IPS DF 4.7 (cell line): ENCODE measurements around the gene AHDC1.

Source experiments
- DNase-seq: peaks from one replicate; pipeline ENCODE4 v3.0.0-alpha.2; 2013; ENCODE audit warnings: low spot score; ENCODE audit errors: extremely low read depth

The AHDC1 gene

DNA sequence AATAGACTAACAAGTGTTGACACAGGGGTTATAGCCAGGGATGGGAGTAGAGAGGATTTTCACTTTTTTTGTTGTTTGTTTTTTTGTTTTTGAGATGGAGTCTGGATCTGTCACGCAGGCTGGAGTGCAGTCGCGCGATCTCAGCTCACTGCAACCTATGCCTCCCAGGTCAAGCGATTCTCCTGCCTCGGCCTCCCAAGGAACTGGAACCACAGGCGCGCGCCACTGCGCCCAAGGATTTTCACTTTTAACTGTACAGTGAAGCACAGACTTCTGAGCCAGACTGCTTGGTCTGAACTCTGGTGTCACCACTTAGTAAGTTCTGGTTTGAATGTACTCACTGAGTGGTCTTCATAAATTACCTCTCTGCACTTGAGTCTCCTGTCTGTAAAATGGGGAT lies 73.8 kb downstream of the AHDC1 start:
- DNase-seq: no peak

GRCh38 chr1:27529704-27530018 lies 74.3 kb downstream of the AHDC1 start:
- no peak for DNase-seq

DNA sequence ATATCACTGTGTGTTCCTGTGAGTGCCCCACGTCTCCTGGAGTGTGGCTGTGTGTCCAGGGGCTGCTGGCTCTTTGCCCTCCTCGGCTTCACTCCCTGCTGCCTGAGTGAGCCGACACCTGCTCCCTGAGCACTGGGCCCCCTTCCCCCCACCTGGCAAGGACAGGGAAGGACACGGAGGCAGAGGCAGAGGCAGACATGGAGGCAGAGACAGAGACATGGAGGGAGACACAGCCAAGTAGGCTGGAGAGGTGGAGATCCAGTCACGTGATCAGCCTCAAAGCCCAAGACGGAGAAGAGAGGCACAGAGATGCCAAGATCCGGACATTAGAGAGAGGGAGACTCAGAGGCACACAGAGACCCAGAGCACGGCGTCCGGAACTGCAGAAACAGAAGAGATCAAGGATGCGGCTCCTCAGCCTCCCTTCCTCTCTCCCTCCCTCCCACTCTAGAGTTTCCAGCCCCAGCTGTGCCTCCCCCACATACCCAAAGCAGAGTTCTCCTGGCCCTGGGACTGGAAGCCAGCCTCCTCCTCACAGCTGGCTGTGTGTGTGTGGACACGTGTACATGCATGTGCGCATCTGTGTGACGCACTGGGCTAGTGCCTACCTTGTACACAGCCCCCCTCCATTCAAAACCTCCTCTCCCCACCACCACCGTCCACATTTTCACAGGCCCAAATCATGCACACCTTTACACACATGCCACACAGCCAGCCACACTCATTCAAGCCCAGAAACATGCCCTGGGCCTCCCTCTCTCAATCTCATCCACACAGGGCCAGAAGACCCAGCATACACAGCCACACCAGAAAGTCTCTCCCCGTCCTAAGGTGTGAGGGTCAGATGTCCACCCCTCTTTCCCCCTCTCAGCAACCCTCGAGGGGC lies 74.9 kb downstream of the AHDC1 start:
- DNase-seq: no peak

DNA sequence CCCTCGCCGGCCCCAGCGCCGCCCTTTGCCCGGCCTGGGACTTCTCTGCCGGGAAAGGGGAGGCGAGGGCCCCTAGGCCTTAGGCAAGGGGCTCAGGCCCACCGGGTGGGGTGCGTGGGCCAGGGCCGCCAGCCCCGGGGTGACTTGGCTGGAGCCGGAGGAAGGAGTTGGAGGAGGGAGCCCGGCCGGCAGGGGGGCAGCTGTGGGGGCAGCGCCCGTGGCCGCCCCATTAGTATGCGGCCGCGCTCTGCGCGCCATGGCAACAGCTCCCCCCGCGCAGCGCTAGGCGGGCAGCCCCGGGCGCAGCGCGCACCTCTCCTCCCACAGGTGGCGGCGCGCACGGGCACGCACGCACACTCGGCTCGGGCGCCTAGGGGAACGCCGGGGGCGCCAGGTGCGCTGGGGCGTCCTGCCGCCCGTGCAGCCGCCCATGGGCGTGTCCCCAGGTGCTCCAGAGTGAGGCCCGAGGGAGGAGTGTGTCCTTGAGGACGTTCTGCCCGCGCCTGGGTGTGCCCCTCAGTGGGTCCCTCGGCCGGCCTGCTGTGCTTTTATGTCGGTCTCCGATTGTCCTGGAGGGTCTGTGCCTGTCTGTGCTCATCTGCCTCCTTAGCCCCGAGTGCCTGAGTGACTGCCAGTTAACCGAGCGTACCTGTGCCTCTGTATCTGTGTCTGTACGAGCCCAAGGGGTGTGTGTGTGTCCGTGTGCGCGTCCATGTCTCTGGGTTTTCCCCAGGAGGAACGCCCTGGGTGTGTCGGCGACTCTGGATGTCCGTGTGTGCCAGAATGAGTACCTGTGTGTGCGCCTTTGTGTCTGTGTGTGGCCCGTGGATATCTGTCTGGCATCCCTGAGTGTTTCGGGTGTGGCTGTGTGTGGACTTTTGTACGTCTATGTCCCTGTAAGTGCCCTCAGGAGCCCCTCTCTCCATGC lies 75.8 kb downstream of the AHDC1 start:
- no peak for DNase-seq

- no peak for DNase-seq
These were observed 76.6 kb downstream of the AHDC1 start for GRCh38 chr1:27527223-27527889.

GRCh38 chr1:27526569-27527222 lies 77.2 kb downstream of the AHDC1 start:
- no peak for DNase-seq

DNA sequence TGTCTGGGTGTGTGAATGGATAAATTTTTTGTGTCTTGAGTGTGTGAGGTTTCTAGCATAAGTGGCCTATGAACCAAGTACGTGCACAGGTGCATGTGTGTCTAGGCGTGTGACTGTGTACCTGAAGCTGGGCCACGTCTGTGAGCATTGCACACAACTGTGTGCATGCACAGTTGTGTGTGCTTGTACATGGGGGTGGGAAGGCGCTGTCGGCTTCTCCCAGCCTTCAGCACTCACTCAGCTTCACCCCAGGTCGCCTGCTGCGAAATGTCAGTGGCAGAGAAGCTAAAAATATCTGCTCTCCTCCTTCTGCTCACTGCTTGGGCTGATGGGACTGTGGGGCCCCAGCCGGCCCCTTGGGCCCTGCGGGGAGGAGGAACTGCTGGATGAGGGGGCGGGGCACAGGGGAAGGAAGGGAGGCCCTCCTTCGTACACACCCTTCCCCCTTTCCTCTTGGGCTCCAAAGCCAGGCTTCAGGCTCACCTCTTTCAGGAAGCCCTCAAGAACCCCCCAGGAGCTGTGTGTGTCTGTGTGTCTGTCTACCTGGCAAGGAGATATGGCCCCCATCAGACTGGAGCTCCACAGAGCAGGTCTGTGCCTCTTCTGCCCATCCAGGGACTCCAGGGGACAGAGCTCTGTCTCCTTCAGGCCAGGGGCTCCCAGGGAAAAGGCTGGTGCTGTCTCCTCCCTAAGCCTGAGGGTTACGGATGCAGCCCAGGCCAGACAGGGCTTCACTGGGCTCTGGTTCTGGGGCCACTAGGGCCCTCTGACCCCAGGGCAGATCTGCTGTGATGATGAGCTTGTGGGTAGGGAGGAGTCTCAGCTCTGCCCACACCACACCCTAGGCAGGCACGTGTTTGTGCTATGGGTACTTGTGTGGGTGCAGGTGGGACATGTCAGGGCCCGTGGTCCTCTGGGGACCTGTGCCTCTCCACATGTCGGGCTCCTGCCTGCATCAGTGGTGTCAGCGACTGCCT lies 78.4 kb downstream of the AHDC1 start:
- no peak for DNase-seq

- DNase-seq: no peak
These were observed 80.5 kb downstream of the AHDC1 start for GRCh38 chr1:27523337-27524020.

DNA sequence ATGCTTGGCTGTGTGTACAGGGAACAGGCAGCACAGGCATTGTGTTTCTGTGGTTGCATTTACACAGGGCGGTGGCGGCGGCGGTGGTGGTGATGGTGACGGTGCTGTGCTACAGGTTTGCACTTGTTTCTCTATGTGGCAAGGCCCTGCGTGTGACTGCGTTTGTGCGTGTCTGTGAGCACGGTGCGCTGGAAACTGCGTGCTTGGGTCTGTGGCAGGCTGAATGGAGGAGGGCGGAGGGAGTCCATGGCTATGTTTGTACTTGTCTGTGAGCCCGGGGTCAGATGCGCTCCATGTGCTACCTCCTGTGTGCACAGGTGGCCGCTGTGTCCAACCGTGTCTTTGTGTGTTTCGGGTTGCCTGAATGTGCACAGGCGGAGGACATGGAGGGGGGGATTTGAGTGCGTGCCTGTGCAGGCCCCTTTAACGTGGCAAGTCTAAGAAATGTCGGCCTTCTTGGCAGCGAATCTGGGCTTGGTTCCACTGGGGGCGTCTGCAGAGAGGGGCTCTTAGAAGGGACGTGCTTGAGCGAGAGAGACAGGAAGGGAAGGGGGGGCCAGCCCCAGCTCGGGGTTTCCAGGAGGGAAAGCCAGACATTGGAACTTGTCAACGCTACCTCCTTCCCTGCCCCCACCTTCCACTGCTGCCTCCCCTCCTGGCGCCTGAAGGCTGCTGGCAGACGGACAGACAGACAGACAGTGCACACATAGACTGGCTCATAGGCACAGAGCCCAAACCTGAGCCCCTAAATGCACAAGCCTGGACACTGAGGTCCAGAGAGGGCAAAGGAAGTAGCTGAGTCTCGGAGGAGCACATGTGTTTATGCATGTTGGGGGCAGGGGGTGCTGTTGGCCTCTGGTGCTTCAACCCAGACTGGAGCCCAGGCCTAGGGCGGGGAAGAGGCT lies 81.3 kb downstream of the AHDC1 start:
- no peak for DNase-seq

DNA sequence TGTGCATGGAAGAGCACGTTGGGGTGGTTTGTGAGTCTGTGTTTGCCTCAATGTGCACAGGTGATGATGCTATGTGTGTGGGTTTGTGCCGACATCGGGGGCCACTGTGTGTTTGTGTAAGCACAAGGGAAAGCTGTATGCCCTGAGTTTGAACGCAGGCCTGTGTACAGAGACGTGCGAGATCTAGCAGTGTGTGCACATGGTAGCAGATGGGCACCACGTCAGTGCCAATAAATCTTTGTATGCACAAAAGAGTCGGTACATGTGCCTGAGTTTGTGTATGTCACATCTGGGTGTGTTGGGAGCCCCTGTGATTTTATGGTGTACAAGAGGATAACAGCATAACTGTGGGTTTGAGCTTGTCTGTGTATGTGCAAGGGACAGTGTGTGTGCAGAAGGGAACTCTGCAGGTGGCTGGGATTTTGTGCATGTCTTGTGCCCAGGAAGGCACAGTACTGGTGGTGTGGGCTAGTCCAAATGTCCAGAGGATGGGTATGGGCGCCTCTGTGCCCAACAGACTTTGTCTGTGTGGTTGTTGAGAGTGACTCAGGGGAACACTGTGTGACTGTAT lies 82.0 kb downstream of the AHDC1 start:
- DNase-seq: no peak

GRCh38 chr1:27521336-27521831 lies 82.6 kb downstream of the AHDC1 start:
- DNase-seq: no peak

DNA sequence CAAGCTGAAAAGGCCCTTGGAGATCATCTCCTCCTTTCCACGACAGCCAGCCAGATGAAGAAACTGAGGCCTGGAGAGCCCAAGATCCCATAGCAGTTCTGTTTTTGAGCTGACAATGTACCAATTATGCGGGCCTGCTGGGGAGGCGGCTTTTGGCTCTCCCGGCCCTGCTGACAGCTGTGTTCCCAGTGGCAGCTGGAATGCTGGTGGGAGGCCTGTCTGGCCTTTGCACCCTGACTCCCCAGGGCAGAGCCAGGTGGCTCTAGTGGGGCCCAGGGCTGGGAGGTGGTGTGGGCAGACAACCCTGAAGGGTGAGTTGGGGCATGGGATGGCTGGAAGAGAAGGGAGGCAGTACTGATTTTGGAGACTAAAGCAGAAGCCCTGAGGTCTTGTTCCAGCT lies 83.3 kb downstream of the AHDC1 start:
- no peak for DNase-seq

DNA sequence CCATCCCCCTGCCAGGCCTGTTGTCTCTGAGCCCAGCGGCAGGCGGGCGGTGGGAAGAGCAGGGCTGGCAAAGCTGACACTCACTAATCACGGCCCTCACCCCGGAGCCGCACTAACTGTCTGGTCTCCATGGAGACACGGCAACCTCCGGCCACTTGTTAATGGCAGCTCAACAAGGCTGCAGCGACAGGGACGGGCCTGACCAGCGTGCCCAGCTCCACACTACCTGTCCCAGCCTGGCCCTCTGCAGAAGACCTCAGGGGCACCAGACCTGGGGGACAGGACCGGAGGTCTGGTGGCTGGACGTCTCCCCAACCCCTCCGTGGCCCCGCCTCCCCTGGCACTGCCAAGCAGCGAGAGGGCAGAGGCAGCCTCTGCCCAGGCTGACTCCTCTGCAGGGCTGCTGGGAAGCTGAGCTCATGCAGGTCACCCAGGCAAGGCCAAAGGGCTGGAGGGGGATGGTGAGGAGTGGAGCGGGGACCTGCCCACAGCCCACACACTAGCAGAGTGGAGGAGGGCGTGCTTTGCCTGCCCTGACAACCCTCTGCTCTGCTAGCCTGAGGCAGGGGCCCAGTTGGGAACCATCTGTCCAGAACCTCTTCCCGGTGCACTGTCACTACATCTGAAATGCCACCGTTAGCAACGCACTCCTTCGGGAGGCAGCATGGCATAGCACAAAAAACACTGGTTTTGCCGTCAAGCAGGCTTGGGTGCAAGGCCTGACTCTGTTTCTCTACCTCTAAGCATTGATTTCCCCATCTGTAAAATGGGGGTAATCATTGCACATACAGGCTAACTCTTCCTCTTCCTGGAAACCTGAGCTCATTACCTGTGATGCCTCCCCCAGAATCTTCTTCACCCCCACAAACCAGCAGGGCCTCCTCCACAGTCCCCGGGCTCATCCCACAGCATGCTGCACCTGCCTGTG lies 84.3 kb downstream of the AHDC1 start:
- no peak for DNase-seq

- no peak for DNase-seq
These were observed 85.1 kb downstream of the AHDC1 start for GRCh38 chr1:27518808-27519207.

GRCh38 chr1:27517907-27518718 lies 85.8 kb downstream of the AHDC1 start:
- no peak for DNase-seq

DNA sequence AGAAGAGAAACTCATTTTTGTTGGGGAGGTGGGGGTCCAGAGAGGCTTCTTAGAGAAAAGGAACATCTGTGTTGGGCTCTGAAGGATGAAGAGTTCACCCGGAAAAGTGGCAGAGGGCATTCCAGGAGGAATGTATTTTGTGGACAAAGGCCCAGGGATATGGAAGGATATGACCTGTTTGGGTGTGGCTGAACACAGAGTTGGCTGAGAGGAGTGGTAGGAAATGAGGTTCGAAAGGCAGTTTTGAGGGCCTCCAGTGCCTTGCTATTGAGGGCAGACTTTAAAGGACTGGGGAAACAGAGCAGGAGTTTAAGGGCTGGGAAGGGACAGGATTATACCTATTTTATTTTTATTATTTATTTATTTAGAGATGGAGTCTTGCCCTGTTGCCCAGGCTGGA lies 86.6 kb downstream of the AHDC1 start:
- no peak for DNase-seq
